UCSD-AML1 (cell line): ENCODE data around the gene LUM.

Experiments used
- DNase-seq: peaks from one replicate; lab custom pipeline; 2025; ENCODE audit not compliant: unreplicated experiment; lab: John Stamatoyannopoulos, UW

LUM gene, protein sequence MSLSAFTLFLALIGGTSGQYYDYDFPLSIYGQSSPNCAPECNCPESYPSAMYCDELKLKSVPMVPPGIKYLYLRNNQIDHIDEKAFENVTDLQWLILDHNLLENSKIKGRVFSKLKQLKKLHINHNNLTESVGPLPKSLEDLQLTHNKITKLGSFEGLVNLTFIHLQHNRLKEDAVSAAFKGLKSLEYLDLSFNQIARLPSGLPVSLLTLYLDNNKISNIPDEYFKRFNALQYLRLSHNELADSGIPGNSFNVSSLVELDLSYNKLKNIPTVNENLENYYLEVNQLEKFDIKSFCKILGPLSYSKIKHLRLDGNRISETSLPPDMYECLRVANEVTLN

DNA sequence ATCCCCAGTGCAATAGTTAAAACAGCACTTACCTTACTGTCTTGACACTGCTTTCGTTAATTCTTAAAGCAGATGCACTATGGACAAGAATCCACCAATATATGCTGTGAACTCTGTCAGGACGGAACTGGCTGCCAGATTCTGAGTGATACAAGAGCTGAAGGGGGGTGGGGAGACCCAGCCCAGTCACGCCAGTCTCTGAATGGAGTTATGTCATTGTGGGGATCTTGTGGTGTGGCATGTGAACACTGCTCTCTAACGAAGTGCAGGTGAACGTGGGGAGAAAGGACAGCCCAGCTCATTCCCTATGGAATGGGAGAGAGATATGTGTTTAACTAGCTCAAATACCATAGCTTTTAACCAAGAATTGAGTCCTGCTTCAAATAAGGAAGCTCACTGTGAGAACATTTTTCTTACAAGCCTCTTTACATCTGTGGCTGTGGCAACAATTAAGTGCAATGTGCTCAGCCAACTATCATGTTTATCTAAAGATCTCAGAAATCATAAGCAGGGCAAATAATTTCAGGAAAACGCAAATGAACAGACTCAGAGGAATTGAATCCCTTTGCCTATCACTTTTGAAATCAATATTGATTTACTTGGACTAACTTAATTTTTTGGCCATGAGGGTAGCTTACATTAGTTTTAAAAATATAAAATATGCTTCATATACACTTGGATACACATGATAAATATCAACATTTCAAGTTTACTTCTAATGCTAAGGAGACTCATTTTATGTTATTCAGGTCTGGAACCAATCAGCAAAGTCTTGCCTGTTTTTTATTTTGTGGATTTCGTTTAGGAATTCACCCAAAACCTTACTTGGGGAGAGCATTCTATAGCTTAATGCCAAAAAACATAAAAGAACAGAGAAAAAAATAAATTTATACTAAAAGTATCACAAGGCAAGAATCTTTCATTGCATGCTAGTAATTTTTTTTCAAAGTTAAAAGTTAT is at the start of gene LUM:
TSS of gene LUM (minus strand) at position 129 of the 960 bp plus-strand sequence. CDS start 2,515 bp downstream, outside the sequence.
- no peak for DNase-seq

DNA sequence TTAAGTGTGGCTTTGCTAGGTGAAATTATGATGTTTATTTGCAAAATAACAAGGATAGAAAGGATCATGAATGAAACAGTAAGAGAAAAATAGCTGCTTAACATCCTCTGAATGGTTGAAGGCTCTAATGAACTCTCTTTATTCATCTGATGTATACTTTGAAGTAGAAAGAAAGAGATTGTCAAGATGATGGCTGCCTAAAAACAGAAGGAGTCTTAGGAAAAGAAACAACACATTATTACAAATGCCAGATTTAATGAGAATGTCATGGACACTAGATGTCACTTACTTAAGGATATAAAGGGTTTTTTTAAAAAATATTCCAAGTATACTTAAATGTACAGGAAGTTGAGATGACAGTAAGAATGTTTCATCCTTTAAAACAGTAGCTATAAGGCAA is 49.7 kb upstream of the LUM start:
- no peak for DNase-seq

DNA sequence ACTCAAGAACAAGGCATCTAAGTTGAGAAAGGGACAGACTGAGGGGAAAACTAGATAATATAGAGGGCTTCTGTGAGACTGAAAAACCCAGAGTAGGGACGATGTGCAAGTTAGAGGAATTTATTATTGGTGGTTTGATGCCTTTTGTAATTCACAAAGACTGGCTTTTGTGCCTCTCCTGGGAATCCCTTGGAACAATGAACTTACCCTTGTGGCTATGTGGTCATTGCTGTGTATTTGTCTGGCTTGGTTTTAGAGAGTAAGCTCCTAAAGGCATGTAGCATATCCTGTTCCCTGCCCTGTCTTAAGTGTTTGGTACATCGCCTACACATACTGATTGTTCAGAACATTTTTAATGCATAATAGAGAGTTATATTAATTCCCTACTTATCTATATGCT is 44.7 kb upstream of the LUM start:
- DNase-seq: no peak

DNA sequence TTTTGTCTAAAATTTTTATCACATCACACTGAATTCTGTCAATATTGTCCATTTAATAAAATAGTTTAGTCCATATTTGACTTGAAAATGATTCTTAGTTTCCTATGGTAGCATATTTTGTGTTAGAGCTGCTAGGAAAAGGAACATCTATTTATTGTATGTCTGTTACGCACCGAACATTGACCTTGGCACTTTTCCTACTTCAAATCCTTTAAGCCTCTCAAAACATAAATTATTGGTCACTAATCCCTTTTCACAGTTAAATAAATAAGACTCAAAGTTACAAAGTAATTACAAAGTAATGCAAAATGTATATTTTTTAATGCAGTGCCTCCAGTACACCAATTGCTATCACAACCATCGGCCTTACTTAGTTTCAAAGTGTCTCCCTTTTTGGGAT is 42.8 kb upstream of the LUM start:
- DNase-seq: no peak

DNA sequence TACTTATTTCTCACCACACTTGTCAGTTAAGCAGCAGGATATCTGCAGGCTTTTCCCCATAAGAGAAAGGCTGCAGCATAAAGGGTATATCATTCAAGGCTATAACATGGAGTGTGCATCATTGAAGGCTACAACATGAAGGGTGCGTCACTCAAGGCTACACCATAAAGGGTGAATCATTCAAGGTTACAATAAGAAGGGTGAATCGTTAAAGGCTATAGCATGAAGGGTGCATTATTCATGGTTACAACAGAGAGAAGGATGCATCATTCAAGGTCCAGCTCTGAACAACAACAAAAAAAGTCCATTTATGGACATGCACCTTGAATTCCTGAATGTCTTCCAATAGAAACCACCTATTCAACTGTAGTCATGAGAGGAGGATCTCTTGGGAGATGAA is 32.8 kb upstream of the LUM start:
- no peak for DNase-seq

DNA sequence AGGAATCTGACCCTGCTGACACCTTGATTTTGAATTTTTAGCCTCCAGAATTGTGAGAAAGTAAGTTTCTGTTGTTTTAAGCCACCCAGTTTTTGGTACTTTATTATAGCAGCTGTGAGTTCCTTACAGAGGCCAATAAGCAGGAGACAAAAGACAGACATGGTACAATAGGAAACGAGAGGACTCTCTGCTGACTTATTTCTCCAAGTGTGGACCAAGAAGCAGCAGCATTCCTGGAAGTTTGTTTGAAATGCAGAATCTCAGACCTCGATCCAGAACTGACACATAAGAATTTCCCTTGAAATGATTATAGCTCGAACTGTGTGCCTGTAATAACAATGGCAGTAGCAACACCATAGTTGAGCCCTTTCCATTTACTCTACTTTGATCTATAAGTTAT is 31.9 kb upstream of the LUM start:
- DNase-seq: no peak

DNA sequence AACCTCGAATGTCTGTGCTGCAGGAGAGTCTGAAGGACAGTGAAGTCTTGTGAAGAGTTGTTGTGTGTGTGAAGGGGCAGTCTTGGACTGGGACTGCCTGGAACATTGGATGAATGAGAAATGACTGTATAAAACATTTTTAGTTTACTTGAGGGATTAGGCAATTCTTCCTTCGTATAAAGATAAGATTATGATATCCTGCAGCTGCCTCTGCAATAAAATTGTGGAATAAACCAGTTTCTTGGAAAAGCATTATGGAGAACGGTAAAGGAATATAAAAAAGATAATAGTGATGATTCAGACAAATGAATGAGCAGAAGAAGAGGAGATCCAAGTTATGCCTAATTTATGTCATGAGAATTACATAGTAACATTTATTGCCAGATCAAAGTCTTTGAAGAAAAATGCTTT is 30.9 kb upstream of the LUM start:
- no peak for DNase-seq

DNA sequence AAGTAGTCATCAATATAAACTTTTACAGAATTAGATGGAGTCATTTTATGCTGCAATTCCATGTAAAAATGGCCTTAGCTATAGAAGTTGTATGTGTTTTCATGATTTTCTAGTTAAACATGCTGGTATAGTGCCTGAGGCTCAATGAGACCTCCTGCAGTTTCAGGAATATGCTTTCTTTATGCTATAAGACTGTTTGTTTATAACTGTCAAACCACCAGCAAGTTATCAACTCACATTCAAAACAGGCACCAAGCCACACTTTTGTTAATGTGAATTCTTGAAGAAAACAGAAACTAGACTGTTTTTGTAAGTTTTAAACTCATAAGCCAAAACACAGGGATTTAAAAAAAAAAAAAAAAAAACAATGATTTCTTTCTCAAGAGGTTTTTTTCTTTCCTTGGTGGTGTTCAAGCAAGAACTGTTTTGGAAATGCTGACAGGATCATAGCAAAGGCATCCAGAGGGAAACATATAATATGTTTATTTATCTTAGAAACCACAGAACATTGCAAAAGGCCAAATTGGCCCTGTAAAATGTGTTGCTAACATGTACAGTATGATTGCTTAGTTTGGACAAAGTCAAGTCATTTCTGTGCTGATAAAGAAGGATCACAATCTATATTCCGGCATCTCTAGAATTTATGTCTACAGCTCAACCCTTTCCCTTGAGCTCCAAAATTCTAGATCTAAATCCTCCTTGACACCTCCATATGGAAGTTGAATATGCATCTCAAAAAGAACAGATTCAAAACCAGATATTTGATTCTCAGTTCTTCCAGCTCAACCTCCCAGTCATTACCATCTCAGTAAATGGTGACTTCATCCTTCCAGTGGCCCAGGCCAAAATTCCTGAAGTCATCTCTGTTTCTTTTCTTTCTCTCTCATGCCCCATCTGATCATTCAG is 29.0 kb upstream of the LUM start:
- DNase-seq: no peak

DNA sequence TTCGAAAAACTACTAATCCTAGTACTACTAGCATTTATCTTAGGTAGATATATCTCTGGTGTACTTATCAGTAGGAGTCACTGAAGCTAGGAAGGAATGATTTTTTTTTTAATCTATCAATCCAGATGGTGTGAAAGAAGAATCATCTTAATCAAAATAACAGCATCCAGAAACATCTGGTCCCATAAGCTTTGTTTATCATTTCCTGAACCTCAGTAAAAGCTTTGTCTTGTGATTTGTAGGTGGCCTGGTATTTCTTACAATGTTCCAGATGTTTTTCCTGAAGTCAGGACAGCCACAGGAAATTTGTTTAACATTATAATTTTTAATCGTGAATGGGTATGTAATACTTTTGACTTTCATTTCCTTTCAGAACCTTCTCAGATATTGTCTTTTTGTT is 28.0 kb upstream of the LUM start:
- no peak for DNase-seq

DNA sequence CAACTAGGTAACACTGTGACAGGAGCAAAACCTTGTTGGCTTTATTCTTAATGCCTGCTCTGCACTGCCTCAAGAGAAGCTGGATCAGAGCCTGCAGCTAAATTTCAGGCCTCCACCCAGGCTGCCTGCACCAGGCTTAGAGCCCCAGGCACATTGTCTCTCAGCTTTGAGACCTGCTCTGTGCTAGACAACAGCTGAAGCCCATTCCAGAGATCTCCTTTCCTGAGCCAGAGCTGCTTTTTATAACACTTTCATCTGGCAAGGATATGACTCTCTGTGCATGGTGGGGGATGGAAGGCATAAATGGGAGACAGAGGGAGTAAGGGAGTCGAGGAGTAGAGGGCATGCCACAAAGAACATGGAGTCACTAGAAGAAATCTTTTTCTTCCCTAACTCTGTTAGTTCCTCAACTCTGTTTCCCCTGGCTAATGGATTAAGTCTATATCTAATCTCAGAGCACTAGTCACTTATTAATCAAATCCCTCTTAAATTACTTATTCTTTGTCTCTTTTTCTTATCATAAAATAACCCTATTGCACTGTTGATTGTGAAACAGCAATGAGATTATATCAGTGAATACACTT is 27.1 kb upstream of the LUM start:
- DNase-seq: no peak

DNA sequence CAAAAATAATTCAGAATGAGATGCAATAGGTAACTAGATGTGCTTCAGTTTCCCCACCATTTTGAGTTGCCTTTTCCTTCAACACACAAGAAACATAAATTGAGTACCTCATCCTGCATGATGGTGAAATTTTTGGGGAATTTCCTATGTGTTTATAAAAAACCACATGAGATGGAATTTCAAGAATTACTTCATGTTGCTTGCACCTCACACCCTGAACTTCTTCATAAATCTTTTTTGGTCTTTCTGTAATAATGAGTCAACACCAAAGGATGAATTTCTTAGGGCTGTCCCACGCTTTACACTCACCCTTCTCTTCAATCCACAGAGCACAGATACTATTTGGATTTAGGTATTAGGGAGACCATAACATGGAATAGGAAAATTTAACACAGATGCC is 22.6 kb upstream of the LUM start:
- DNase-seq: no peak

DNA sequence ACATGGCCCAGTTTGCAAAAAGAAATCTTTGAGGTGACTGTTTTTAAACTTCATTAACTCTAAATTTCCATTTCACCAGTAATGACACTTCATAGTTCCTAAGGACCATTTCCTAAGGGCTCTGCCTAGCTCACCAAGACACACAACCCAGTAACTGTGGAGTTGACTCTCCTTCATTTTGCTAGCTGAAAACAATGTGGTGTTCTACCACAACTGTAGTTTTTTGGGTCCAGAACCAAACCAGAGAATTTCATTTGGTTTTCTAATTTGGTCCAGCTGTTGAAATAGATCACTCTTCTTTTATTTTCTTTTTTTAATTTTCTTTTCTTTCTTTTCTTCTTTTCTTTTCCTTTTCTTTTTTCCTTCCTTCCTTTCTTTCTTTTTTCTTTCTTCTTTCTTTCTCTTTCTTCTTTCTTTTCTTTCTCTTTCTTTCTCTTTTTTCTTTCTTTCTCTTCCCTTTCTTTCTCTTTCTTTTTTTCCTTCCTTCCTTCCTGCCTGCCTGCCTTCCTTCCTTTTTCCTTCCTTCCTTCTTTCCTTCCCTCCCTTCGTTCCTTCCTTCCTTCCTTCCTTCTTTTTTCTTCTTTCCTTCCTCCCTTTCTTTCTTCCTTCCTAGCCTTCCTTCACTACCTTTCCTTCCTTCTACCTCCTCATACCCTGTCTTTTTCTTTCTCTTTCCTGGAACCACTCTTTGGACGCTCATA is 18.5 kb upstream of the LUM start:
- no peak for DNase-seq

DNA sequence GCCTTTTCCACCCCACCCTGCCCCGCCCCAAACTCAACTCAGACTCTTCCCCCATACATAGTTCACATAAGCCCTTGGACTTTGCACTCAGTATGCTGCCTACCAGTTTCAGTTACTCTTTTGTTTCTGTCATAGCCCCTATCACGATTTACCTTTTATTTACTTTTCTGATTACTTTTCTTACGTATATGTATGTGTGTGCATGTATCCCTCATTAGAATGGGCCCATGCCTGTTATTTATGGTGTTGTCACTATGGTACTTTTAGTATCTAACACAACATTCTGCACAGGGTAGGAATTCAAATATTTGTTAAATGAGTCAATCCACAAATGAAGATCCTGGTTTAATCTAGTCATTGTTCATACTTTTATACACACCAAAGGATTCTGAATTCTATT is 16.5 kb upstream of the LUM start:
- no peak for DNase-seq

DNA sequence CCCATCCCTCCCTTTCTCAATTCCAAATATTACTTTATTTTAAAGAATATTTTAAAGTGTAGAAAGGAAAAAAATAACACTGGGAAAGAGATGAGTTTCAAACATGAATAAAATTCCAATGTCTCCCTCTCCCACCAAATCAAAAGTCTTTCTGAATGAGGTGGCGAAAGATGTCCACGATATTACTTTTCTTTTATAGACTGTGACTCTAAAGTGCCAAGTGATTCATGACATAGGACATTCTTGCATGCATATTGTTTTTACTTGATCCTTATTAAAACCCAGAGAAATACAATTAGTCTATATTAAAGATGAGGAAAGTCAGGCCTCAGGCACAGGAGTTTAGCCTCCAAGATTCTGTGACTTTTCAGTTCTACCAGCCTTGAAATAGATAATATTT is 16.0 kb upstream of the LUM start:
- no peak for DNase-seq

DNA sequence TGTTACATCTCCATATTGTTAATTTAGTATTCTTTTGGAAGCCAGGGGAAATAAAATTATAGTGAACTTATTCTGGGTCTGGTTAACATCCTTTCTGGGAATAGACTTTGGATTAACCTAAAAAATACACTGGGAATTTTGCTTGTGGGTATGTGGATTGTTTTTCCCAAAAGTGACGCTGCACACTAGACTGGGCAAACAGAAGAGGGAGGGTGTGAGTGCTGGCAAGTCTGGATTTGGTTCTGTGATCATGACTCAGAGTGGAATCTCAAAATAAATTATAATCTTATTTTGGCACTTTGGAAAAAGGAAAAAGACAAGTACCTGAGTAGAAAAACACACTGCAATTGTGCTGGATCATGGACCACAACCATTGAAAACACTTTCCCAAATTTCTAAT is 15.2 kb upstream of the LUM start:
- DNase-seq: no peak

DNA sequence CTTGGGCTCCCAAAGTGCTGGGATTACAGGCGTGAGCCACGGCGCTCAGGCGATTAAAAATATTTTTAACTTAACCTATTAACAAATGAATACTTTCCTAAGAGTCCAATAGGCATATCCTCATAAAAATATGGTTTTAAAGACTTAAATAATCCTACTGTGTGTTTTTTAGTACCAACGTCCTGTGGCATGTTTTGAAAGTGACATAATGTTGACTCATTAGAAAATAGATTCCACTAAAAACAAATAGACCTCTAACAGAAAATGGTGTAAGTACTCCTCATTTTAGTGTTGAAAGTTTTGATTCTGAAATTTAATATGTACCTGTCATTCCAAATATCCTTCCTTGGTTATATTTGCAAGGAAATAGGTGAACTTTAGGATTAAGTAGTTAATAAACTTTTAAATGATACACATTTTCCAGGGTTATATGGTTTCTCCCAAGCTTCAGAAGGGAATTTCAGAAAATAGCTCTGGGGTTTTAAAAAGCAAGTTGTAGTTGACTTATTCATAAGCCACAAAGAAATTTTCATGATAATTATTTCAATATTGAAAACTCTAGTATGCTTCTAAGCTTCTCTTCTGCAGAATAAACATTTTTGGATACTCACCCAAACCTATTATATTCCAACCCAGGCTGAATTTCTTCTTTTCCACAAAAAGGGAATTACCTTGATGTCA is 12.1 kb upstream of the LUM start:
- DNase-seq: no peak

DNA sequence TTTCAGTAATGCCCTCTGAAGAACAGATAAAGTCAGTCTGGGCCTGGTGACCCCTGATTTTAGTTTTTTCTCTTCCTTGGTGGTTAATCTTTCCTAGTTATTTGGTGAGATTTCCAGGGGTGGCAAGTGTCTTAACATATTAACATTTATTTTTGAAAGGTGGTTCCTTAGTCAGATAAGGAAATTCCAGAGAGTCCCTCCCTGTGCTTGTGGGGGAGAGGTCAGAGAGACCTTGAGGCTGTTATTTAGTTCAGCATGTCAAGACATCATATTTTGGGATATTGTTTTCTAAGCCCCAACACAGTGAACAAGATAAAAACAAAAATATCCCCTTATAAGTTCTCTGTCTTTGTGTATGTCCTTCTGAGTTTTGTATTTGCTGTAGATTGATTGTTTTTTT is 9.5 kb upstream of the LUM start:
- no peak for DNase-seq

DNA sequence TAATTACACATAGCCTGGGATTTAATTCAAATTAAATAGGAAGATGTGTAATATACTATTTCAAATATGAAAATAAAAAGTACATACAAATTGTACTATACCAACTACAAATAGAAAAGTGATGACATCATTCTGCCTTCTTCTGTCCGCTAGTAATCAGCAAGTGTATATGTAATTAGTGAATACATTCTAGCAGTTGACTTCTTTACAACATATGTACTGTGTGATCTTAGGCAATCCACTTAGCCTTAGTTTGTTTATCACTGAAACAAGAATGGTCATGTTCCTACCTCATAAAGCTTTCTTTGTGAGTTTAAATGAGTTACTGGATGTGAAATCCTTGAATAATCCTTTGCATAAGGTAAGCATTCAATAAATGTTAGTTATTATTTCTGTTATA is 7.8 kb upstream of the LUM start:
- no peak for DNase-seq

DNA sequence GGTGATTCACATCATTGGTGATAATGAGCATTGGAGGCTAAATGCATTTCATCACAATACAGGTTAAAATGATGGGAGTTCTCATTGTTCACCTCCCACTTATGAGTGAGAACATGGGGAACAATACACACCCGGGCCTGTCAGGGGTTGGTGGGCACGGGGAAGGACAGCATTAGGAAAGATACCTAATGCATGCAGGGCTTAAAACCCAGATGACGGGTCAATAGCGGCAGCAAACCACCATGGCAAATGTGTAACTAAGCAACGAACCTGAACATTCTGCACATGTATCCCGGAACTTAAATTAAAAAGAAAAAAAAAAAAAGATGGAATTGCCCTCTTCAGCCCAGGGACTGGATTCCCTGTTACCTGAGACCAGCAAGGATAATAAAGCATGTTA is 2.3 kb upstream of the LUM start:
- DNase-seq: no peak
